Kidney epithelial cell (primary cell): ENCODE results near the gene JOSD1. TPM values are rescaled to one million over a fixed set of nuclear protein-coding genes. Genes with fewer than 3 reads are reported as not detected.

Experiments
- DNase-seq: peaks from one replicate; pipeline ENCODE4 v3.0.0-alpha.2; 2010; ENCODE audit warnings: low read depth
- H3K27me3 ChIP-seq: 2 replicates; pipeline ENCODE4 v1.6.0; 2011; ENCODE audit warnings: low read length; ENCODE audit not compliant: control insufficient read depth, insufficient read depth
- H3K36me3 ChIP-seq: 2 replicates; pipeline ENCODE4 v1.5.1; 2011; ENCODE audit warnings: low read length; ENCODE audit not compliant: control insufficient read depth, insufficient read depth
- H3K4me3 ChIP-seq: 2 replicates; pipeline ENCODE4 v1.5.1; 2011; ENCODE audit warnings: low read depth, mild to moderate bottlenecking, control low read depth, low read length
- total RNA-seq: library from RNA; depleted of rRNA; stranded (reverse); fragments of >200 nt; gene quantifications from 2 replicates; pipeline ENCODE4 v1.2.3, GENCODE V29; 2015
- TF ChIP-seq, protein P1 (sequence below): IDR thresholded peaks from 2 replicates; pipeline ENCODE4 v1.5.1; 2011; ENCODE audit warnings: mild to moderate bottlenecking, moderate library complexity, low read length, control low read depth, inconsistent platforms; ENCODE audit not compliant: insufficient read depth, poor library complexity, severe bottlenecking

The JOSD1 gene
- total RNA-seq, 1 donor from 2014 or later: 97.3 TPM

DNA sequence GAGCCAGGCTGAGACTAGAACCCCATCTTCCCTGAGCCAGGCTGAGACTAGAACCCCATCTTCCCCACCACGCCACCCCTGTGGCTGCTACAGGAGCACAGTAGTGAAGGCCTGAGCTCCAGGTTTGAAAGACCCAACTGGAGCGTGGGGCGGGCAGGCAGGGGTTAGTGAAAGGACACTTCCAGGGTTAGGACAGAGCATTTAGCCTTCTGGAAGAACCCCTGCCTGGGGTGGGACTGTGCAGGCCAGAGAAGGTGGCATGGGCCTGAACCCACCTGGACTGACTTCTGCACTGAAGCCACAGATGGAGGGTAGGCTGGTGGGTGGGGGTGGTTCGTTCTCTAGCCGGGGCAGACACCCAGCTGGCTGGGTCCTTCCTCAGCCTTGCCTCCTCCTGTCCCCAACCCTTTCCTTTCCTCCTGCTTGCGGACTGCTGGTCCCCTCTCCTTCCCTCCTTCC is 31.0 kb upstream of the JOSD1 start:
- Histone ChIP-seq H3K4me3 (no peak overlapping the region), H3K27me3 (no peaks in the 10 kb centered on the region), H3K36me3 (peaks cover 7% of the 10 kb centered on the region)
- DNase-seq: no peak
- TF ChIP-seq, protein P1, sequence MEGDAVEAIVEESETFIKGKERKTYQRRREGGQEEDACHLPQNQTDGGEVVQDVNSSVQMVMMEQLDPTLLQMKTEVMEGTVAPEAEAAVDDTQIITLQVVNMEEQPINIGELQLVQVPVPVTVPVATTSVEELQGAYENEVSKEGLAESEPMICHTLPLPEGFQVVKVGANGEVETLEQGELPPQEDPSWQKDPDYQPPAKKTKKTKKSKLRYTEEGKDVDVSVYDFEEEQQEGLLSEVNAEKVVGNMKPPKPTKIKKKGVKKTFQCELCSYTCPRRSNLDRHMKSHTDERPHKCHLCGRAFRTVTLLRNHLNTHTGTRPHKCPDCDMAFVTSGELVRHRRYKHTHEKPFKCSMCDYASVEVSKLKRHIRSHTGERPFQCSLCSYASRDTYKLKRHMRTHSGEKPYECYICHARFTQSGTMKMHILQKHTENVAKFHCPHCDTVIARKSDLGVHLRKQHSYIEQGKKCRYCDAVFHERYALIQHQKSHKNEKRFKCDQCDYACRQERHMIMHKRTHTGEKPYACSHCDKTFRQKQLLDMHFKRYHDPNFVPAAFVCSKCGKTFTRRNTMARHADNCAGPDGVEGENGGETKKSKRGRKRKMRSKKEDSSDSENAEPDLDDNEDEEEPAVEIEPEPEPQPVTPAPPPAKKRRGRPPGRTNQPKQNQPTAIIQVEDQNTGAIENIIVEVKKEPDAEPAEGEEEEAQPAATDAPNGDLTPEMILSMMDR: no peak

DNA sequence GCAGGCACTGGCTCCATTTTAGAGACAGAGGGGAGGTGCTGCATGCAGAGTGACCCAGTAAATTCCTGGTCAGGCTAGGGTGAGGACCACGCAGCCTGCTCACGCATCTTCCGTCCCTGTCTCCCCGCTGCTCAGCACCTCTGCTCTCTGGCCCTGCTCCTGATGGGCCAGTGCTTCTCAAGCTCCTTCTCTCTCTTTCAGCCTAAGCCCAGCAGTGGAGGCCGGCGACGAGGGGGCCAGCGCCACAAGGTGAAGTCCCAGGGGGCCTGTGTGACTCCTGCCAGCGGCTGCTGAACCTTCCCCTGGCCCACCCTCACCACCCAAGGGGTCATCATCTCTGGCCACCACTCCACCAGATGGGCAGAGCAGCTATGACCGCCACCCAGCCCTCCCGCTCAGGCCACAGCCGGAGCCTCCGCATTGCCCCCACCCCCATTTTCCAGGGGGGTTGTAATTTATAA is 29.7 kb upstream of the JOSD1 start:
- DNase-seq: no peak
- H3K36me3 ChIP-seq: peaks cover 9% of the 10 kb centered on the region
- H3K27me3 ChIP-seq: no peaks in the 10 kb centered on the region
- TF ChIP-seq, protein P1: no peak
- no peak overlapping the region for H3K4me3 ChIP-seq

DNA sequence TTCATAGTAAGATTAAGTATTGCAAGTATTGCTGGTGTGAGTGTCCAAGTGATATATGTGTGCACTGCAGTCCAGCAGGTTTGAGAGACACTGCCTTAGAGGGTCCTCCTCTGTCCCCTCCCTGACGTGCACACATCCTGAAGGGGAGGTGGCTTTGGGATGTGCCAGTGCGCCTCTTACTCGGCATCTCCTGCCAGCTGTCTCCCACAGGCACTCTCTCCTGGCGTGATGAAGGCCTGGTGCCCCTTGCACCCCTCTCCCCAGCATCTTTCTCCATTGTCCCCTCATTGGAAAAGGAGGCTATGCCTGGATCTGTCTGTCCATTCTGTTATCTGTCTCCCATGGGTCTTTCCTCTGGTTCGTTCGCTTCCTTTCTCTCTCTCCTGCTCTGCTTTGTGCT is 29.2 kb upstream of the JOSD1 start:
- TF ChIP-seq, protein P1: no peak
- H3K27me3 ChIP-seq: no peaks in the 10 kb centered on the region
- DNase-seq: no peak
- H3K36me3 ChIP-seq: peaks cover 9% of the 10 kb centered on the region
- no peak overlapping the region for H3K4me3 ChIP-seq

DNA sequence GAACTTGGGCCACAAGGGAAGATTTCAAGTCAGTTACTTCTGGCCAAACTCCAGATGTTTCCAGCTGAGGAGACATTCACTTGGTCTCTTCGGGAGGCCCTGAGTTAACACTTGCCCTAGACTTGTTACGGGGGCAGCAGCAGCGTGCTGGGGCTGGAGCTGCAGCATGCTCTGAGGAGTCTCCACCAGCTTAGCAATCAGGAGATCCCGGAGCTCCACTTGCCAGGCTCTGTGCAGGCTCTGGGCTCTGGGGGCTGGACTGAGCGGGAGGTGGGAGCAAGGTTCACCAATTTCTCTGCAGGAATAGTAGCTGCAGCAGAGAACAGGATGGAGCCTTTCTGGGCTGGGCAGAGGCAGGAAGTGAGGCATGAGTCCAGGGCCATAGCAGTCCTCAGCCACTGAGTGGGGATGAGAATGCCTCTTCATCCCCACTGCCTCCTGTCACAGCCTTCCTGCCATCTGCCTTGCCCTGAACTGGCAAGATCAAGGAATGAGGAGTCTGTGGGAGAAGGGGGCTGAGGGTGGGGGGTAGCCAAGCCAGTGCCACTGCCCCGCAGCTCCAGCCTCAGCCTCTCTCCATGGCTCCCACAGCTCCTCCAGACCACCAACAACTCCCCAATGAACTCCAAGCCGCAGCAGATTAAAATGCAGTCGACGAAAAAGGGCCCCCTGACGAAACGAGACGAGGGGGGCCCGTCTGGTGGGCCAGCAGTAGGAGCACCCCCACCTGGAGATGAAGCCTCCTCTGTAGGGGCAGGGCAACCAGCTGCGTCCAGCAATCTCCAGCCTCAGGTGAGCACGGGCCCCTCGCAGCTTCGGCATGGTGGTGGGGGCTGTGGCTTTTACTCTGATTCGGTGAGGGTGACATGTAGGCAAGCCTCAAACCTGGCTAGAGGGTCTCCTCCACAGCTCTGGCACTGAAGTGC is 28.4 kb upstream of the JOSD1 start:
- DNase-seq: no peak
- Histone ChIP-seq H3K36me3 (peaks cover 10% of the 10 kb centered on the region), H3K27me3 (no peaks in the 10 kb centered on the region), H3K4me3 (no peak overlapping the region)
- TF ChIP-seq, protein P1: no peak

DNA sequence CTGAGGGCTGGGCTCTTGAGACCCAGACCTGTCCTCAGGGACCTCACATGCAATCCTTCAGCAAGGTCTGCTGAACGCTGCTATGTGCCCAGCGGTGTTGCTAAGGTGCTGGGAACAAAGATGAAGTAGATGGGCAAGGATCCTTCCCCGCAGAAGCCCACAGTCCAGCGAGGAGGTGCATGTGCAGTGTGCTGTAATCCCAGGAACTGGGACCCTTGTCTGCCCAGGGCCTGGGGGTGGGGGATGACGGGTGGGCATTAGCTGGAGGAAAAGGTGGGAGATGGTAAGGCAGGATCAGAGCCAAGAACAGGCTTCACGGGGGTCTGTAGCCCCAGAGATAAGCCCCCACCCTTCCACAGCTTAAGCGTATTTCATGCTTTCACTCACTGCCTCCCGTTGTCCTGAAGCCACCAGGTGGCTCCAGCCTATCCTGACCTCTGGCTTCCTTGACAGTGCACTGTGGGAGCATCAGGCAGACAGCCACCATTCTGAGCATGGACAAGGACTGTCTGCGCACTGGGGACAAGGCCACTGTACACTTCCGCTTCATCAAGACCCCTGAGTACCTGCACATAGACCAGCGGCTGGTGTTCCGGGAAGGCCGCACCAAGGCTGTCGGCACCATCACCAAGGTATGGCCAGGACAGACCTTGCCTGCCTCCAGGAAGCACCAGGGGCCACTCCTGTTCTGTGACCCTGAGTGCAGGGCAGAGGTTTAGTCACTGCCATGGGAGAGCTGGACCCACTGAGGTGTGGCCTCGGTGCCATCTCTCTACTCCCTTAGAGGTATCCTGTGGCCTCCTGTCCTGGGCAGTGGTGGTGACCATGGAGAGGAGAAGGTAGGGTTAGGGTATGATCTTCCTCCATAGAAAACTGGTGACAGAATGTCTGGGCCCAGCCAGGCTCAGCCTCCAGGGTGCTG is 27.0 kb upstream of the JOSD1 start:
- TF ChIP-seq, protein P1: no peak
- DNase-seq: no peak
- Histone ChIP-seq H3K4me3 (no peak overlapping the region), H3K27me3 (no peaks in the 10 kb centered on the region), H3K36me3 (peaks cover 10% of the 10 kb centered on the region)
